Keratinocyte (primary cell): ENCODE data around the gene ADAMTS2. TPM values are rescaled to one million over a fixed set of nuclear protein-coding genes. Genes with fewer than 3 reads are reported as not detected.

Experiments used
- DNase-seq: peaks from one replicate; pipeline ENCODE4 v3.0.0-alpha.2; 2011; ENCODE audit warnings: low read depth, missing footprints, low spot score
- FAIRE-seq: peaks from 2 replicates; lab custom pipeline; 2011; peaks lifted over from hg19 to GRCh38; lab: Jason Lieb, UNC
- H2AFZ ChIP-seq: 2 replicates; pipeline ENCODE4 v1.6.0; 2012; ENCODE audit warnings: low read length, control low read depth, inconsistent platforms; ENCODE audit not compliant: control insufficient read depth
- H3K27ac ChIP-seq: 2 replicates; pipeline ENCODE4 v1.5.1; 2011; ENCODE audit warnings: low read length; ENCODE audit not compliant: control insufficient read depth, insufficient read depth
- H3K27me3 ChIP-seq: 3 replicates; pipeline ENCODE4 v1.6.0; 2011; ENCODE audit warnings: low read length; ENCODE audit not compliant: control insufficient read depth, insufficient read depth; ENCODE audit errors: extremely low read depth
- H3K36me3 ChIP-seq, 2 experiments: 2 replicates in 1 of 2; 3 replicates in 1 of 2; pipeline ENCODE4 v1.5.1; 2011; ENCODE audit warnings: low read length in 2 of 2, mild to moderate bottlenecking in 1 of 2; ENCODE audit not compliant: control insufficient read depth in 2 of 2, insufficient read depth in 2 of 2; ENCODE audit errors: extremely low read depth in 1 of 2
- H3K4me1 ChIP-seq: 3 replicates; pipeline ENCODE4 v1.5.1; 2011; ENCODE audit warnings: low read length; ENCODE audit not compliant: control insufficient read depth, insufficient read depth; ENCODE audit errors: extremely low read depth
- H3K4me2 ChIP-seq: 3 replicates; pipeline ENCODE4 v1.6.0; 2011; ENCODE audit warnings: low read depth, low read length; ENCODE audit not compliant: control insufficient read depth, insufficient read depth; ENCODE audit errors: extremely low read depth
- H3K4me3 ChIP-seq, 3 experiments: fragments of 200-600 bp in 1 of 3; sonication (generic) in 1 of 3; 2 replicates in 2 of 3; 3 replicates in 1 of 3; pipeline ENCODE4 v1.5.1; 2011 to 2016; ENCODE audit warnings: low read length in 3 of 3, mild to moderate bottlenecking in 3 of 3, control low read depth in 2 of 3, inconsistent platforms in 1 of 3, low read depth in 1 of 3, mixed read lengths in 1 of 3, mixed run types in 1 of 3, moderate library complexity in 1 of 3; ENCODE audit not compliant: control insufficient read depth in 2 of 3, insufficient read depth in 2 of 3; ENCODE audit errors: extremely low read depth in 1 of 3
- H3K79me2 ChIP-seq: 2 replicates; pipeline ENCODE4 v1.6.0; 2012; ENCODE audit warnings: low read length; ENCODE audit not compliant: control insufficient read depth, insufficient read depth
- H3K9ac ChIP-seq: 3 replicates; pipeline ENCODE4 v1.6.0; 2011; ENCODE audit warnings: low read length; ENCODE audit not compliant: control insufficient read depth, insufficient read depth; ENCODE audit errors: extremely low read depth
- H3K9me1 ChIP-seq: 3 replicates; pipeline ENCODE4 v1.6.0; 2011; ENCODE audit warnings: low read length; ENCODE audit not compliant: control insufficient read depth, insufficient read depth; ENCODE audit errors: extremely low read depth
- H3K9me3 ChIP-seq: 2 replicates; pipeline ENCODE4 v1.5.1; 2012; ENCODE audit warnings: low read depth, low read length; ENCODE audit not compliant: control insufficient read depth
- H4K20me1 ChIP-seq: 3 replicates; pipeline ENCODE4 v1.6.0; 2011; ENCODE audit warnings: low read length; ENCODE audit not compliant: control insufficient read depth, insufficient read depth; ENCODE audit errors: extremely low read depth
- EZH2 ChIP-seq: IDR thresholded peaks from one replicate; pipeline ENCODE4 v1.6.1; 2012; ENCODE audit warnings: inconsistent platforms, mild to moderate bottlenecking, low read length, moderate library complexity
- dilution Hi-C: fragments of 300-500 bp; cut with MboI; formaldehyde crosslinking; loops from one replicate; pipeline ENCODE4 v1.7.0; 2020; ENCODE audit warnings: low sequenced_read_pairs; ENCODE audit not compliant: extremely low pct_ligation_motif_present
- polyA plus RNA-seq, 5 experiments: library from polyadenylated mRNA; depleted of rRNA in 3 of 5; stranded (reverse) in 3 of 5; stranded (forward) in 1 of 5; unstranded in 1 of 5; fragments of >200 nt; gene quantifications; 1 replicate in 1 of 5; 2 replicates in 3 of 5; 3 replicates in 1 of 5; pipeline versions ENCODE4 v1.2.1 to v1.2.3, GENCODE V29; 2011 to 2012; ENCODE audit warnings: missing spikeins in 2 of 5, low read depth in 1 of 5, low replicate concordance in 1 of 5
- TF ChIP-seq, protein P1 (sequence below), 3 experiments: IDR thresholded peaks in 1 of 3; conservative IDR thresholded peaks in 1 of 3; optimal IDR thresholded peaks in 1 of 3; 2 replicates in 2 of 3; 3 replicates in 1 of 3; pipeline versions ENCODE3 to v1.5.1; 2011; ENCODE audit warnings: low read length in 3 of 3, mild to moderate bottlenecking in 3 of 3, moderate library complexity in 2 of 3, control low read depth in 1 of 3, inconsistent platforms in 1 of 3; ENCODE audit not compliant: insufficient read depth in 2 of 3; ENCODE audit errors: extremely low read depth in 1 of 3

Gene ADAMTS2
- polyA plus RNA-seq, 1 donor (not counting 4 experiments of a cell fraction or from before 2014, with no cell fraction given): not detected

DNA sequence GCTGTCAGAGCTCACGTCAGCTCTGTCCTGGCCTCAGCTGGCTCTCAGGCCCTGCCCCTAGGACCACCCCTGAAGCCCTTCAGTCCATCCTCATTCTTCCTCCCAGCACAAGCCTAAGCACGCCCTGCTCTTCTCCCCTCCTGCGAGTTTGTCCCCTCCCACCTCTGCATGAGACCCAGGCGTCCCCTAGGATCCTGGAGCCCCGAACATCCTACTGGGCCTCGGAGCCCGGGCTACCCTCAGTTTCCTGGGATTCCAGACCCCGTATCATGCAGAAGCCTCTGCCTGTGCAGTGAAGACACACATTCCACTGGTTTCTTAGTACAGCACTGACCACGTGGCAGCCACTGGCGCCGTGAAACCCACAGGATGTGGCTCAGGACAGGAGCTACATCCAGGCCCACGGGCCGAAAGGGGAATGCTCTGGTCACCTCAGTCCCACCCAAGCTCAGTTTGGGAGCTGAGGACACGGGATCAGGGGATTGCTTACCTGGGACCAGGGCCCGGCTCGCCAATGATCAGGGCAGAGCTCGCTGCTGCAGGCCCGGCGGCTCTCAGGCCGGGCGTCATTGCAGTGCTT is 220.9 kb downstream of the ADAMTS2 start:
- Histone ChIP-seq H3K4me1 (no peaks in the 10 kb centered on the region), H3K36me3 (no peaks in the 10 kb centered on the region), H3K9me3 (peaks cover 16% of the 10 kb centered on the region), H3K27ac (no peak overlapping the region), H3K4me3 (no peak overlapping the region), H4K20me1 (no peaks in the 10 kb centered on the region), H3K9me1 (no peaks in the 10 kb centered on the region), H2AFZ (no peak overlapping the region), H3K4me2 (no peak overlapping the region), H3K9ac (no peak overlapping the region), H3K27me3 (no peaks in the 10 kb centered on the region), H3K79me2 (no peaks in the 10 kb centered on the region)
- TF ChIP-seq, protein P1, sequence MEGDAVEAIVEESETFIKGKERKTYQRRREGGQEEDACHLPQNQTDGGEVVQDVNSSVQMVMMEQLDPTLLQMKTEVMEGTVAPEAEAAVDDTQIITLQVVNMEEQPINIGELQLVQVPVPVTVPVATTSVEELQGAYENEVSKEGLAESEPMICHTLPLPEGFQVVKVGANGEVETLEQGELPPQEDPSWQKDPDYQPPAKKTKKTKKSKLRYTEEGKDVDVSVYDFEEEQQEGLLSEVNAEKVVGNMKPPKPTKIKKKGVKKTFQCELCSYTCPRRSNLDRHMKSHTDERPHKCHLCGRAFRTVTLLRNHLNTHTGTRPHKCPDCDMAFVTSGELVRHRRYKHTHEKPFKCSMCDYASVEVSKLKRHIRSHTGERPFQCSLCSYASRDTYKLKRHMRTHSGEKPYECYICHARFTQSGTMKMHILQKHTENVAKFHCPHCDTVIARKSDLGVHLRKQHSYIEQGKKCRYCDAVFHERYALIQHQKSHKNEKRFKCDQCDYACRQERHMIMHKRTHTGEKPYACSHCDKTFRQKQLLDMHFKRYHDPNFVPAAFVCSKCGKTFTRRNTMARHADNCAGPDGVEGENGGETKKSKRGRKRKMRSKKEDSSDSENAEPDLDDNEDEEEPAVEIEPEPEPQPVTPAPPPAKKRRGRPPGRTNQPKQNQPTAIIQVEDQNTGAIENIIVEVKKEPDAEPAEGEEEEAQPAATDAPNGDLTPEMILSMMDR (optimal IDR thresholded peaks at IDR 0.05 in 1 of 3, IDR thresholded peaks at IDR 0.05 in 1 of 3, conservative IDR thresholded peaks at IDR 0.05 in 1 of 3; ENCODE audit: extremely low read depth in 1 of 3, insufficient read depth in 2 of 3, low read length in 3 of 3): no peak
- no peak for TF ChIP-seq EZH2
- FAIRE-seq (no peak), DNase-seq (no peak)
- dilution Hi-C loops: no loop called here

DNA sequence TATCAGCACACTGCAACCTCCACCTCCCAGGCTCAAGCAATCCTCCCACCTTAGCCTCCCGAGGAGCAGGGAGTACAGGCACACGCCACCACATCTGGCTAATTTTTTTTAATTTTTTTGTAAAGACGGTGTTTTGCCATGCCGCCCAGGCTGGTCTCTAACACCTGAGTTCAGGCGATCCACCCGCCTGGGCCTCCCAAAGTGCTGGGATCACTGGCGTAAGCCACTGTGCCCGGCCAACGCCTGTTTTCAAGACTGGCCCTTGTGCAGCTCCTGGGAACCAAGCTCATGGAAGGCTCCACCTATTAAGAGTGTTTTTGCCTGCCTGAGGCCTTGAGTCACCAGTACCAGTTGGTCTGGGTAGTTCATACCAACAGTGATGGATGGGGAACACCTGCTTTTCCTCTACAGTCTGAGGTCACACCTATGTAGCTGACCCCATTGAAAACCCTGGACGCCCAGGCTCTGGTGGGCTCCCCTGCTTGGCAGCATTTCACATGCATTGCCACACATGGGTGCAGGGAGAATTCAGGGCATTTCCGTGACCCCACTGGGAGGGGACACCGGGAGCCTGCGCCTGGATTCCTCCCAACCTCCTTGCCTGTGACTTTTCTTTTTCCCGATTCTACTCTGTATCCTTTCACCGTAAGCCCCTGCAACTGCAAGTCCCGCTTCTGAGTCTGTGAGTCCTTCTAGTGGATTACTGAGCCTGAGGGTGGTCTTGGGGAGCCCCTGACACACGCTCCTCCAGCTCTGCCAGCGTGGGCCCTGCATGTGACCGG is 221.6 kb downstream of the ADAMTS2 start:
- no peaks in the 10 kb centered on the region for H3K79me2 ChIP-seq
- no peaks in the 10 kb centered on the region for H4K20me1 ChIP-seq
- FAIRE-seq: no peak
- no peak overlapping the region for H3K27ac ChIP-seq
- no peak overlapping the region for H3K4me2 ChIP-seq
- no peaks in the 10 kb centered on the region for H3K9me1 ChIP-seq
- no peaks in the 10 kb centered on the region for H3K4me1 ChIP-seq
- H3K4me3 ChIP-seq: no peak overlapping the region
- no peaks in the 10 kb centered on the region for H3K36me3 ChIP-seq
- DNase-seq: no peak
- H3K9me3 ChIP-seq: peaks cover 12% of the 10 kb centered on the region
- no peak overlapping the region for H2AFZ ChIP-seq
- TF ChIP-seq EZH2: no peak
- H3K9ac ChIP-seq: no peak overlapping the region
- H3K27me3 ChIP-seq: no peaks in the 10 kb centered on the region
- dilution Hi-C loops: no loop called here
